A673 (cell line): ENCODE data around the gene GM2A. TPM values are rescaled to one million over a fixed set of nuclear protein-coding genes. Genes with fewer than 3 reads are reported as not detected.

Experiments used
- BruUV-seq: library from RNA; stranded (reverse); fragments of 400-500 nt; replicated peaks from 2 replicates; lab custom pipeline; 2021; lab: Mats Ljungman, UMichigan
- CTCF ChIA-PET: fragments of 300-600 bp; sonication (Branson Sonifier 250); formaldehyde crosslinking; loops from one replicate; lab custom pipeline; 2022; ENCODE audit warnings: antibody characterized with exemption; lab: Charles Lee
- POLR2A ChIA-PET: fragments of 300-600 bp; sonication (Branson Sonifier 250); formaldehyde crosslinking; loops from one replicate; lab custom pipeline; 2022; ENCODE audit warnings: antibody characterized with exemption; ENCODE audit not compliant: low non-redundant PET; lab: Charles Lee
- DNase-seq: peaks from one replicate; pipeline ENCODE4 v3.0.0-alpha.2; 2015; ENCODE audit warnings: low spot score
- H3K27ac ChIP-seq: fragments of 200-600 bp; sonication (generic); 2 replicates; pipeline ENCODE4 v1.5.1; 2016; ENCODE audit warnings: mixed run types, low read depth, mild to moderate bottlenecking, mixed read lengths, antibody characterized with exemption, low read length; ENCODE audit not compliant: poor library complexity, severe bottlenecking
- H3K27me3 ChIP-seq: fragments of 200-600 bp; sonication (generic); replicated peaks from 2 replicates; pipeline ENCODE4 v1.6.1; 2017; ENCODE audit warnings: mixed run types, low read depth, mild to moderate bottlenecking, mixed read lengths, antibody characterized with exemption, low read length; ENCODE audit not compliant: insufficient read depth, poor library complexity
- H3K36me3 ChIP-seq: fragments of 200-600 bp; sonication (generic); 2 replicates; pipeline ENCODE4 v1.6.1; 2016; ENCODE audit warnings: mixed run types, mild to moderate bottlenecking, mixed read lengths, antibody characterized with exemption, low read length; ENCODE audit not compliant: insufficient read depth, poor library complexity, severe bottlenecking
- H3K4me1 ChIP-seq: fragments of 200-600 bp; sonication (generic); 2 replicates; pipeline ENCODE4 v1.6.1; 2017; ENCODE audit warnings: mixed run types, mild to moderate bottlenecking, mixed read lengths, antibody characterized with exemption, low read length; ENCODE audit not compliant: insufficient read depth, poor library complexity, severe bottlenecking
- H3K4me3 ChIP-seq: fragments of 200-600 bp; sonication (generic); 2 replicates; pipeline ENCODE4 v1.5.1; 2016; ENCODE audit warnings: low read depth, mixed run types, mild to moderate bottlenecking, mixed read lengths, low read length; ENCODE audit not compliant: poor library complexity, severe bottlenecking
- H3K9me3 ChIP-seq: fragments of 200-600 bp; sonication (generic); 2 replicates; pipeline ENCODE4 v1.6.1; 2016; ENCODE audit warnings: mixed run types, low read depth, mild to moderate bottlenecking, mixed read lengths, antibody characterized with exemption, low read length; ENCODE audit not compliant: poor library complexity, severe bottlenecking
- CTCF ChIP-seq: fragments of 300-800, 200-600 bp; sonication (generic); conservative IDR thresholded peaks from 2 replicates; pipeline ENCODE4 v1.5.1; 2017; ENCODE audit warnings: low read depth, mild to moderate bottlenecking, antibody characterized with exemption, low read length, moderate library complexity, mixed read lengths
- EZH2 ChIP-seq: fragments of 200-600 bp; sonication (generic); IDR thresholded peaks from 2 replicates; pipeline ENCODE4 v1.6.1; 2017; ENCODE audit warnings: borderline replicate concordance, low read depth, mild to moderate bottlenecking, mixed read lengths, antibody characterized with exemption, low read length; ENCODE audit not compliant: poor library complexity, severe bottlenecking
- intact Hi-C: fragments of 100-400 bp; cut with micrococcal nuclease; formaldehyde crosslinking; loops from one replicate; pipeline ENCODE4 v1.10.0; 2022; ENCODE audit not compliant: unreplicated experiment
- total RNA-seq: library from RNA; stranded (reverse); gene quantifications from 2 replicates; pipeline ENCODE4 v1.2.3, GENCODE V29; 2021

GM2A gene
- total RNA-seq, 1 experiment from 2014 or later, result 3.5 TPM

GRCh38 chr5:151244206-151244605 lies 8.8 kb upstream of the GM2A start:
- Histone ChIP-seq H3K4me3 (no peak overlapping the region), H3K27ac (no peak overlapping the region), H3K9me3 (no peaks in the 10 kb centered on the region), H3K4me1 (no peaks in the 10 kb centered on the region), H3K36me3 (no peaks in the 10 kb centered on the region), H3K27me3 (no peaks in the 10 kb centered on the region)
- CTCF ChIA-PET, result no interaction called here
- POLR2A ChIA-PET, result no interaction called here
- no peak for TF ChIP-seq CTCF
- TF ChIP-seq EZH2, result no peak
- intact Hi-C loops, result loop anchor here (10.0 kb wide), 1 partner anchor 239 kb away; no protein-coding TSS in a partner anchor
- DNase-seq, result no peak
- BruUV-seq, result no TSS peak

GRCh38 chr5:151245680-151246219 lies 7.2 kb upstream of the GM2A start:
- intact Hi-C loops, result loop anchor here (10.0 kb wide), 1 partner anchor 241 kb away; no protein-coding TSS in a partner anchor
- CTCF ChIA-PET, result no interaction called here
- no peaks in the 10 kb centered on the region for H3K9me3 ChIP-seq
- no peak for DNase-seq
- H3K4me3 ChIP-seq, result no peak overlapping the region
- H3K27me3 ChIP-seq, result no peaks in the 10 kb centered on the region
- H3K27ac ChIP-seq, result no peak overlapping the region
- POLR2A ChIA-PET, result no interaction called here
- H3K36me3 ChIP-seq, result no peaks in the 10 kb centered on the region
- TF ChIP-seq CTCF (no peak), EZH2 (no peak)
- no TSS peak for BruUV-seq
- no peaks in the 10 kb centered on the region for H3K4me1 ChIP-seq

- intact Hi-C loops, result loop anchor here (10.0 kb wide), 1 partner anchor 244 kb away; no protein-coding TSS in a partner anchor
- H3K27me3 ChIP-seq, result no peaks in the 10 kb centered on the region
- no TSS peak for BruUV-seq
- H3K36me3 ChIP-seq, result no peaks in the 10 kb centered on the region
- DNase-seq, result no peak
- no peaks in the 10 kb centered on the region for H3K9me3 ChIP-seq
- no peak overlapping the region for H3K27ac ChIP-seq
- ChIA-PET CTCF (no interaction called here), POLR2A (no interaction called here)
- peaks cover 7% of the 10 kb centered on the region for H3K4me1 ChIP-seq
- H3K4me3 ChIP-seq, result no peak overlapping the region
- no peak for TF ChIP-seq CTCF
- TF ChIP-seq EZH2, result no peak
Measured at GRCh38 chr5:151248651-151249050, 4.3 kb upstream of the GM2A start.
